RWPE1 (cell line): ENCODE data around the gene CCDC70.

Experiments used
- CTCF ChIA-PET: fragments of 350-600 bp; sonication (Branson Sonifier 250); formaldehyde crosslinking; extraction: SDS; loops from one replicate; lab custom pipeline; 2021; lab: Yijun Ruan, JAX
- POLR2A ChIA-PET: fragments of 400-600 bp; formaldehyde crosslinking; extraction: SDS; loops from one replicate; lab custom pipeline; 2020; ENCODE audit warnings: antibody characterized with exemption; ENCODE audit not compliant: low non-redundant PET; lab: Yijun Ruan, JAX
- DNase-seq: peaks from one replicate; pipeline ENCODE4 v3.0.0; 2012; ENCODE audit warnings: low spot score
- H3K27ac ChIP-seq: fragments of 450-650 bp; 2 replicates; pipeline ENCODE4 v1.5.1; 2017
- CTCF ChIP-seq: fragments of 450-650 bp; conservative IDR thresholded peaks from 2 replicates; pipeline ENCODE4 v1.5.1; 2017; ENCODE audit warnings: low read depth, mild to moderate bottlenecking

CCDC70 gene

DNA sequence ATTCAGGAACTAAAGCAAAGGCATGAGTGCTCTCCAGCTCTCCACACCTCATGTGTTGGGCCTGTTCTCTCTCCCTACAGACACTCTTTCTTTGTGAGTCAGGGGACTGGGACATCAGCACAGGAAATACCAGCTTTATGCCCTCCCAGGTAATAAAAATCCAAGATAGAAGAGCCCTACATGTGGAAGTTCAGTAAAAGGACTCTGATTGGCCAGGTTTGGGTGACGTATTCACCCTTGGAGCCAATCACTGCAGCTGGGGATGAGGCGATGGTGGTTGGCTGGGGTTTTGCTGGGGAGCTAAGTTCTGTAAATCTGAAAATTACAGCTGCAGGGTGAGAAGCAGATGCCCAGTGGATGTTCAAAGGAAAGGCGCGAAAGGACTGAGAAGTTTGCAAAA, 32.5 kb downstream of the CCDC70 start:
- POLR2A ChIA-PET = no interaction called here
- TF ChIP-seq CTCF = no peak
- CTCF ChIA-PET = interaction anchor here (1.0 to 5.1 kb wide), 2 partner anchors 21 to 234 kb away, joined by 3 to 38 read pairs; partner anchors contain the start of gene NEK5
- H3K27ac ChIP-seq = no peak overlapping the region
- no peak for DNase-seq

DNA sequence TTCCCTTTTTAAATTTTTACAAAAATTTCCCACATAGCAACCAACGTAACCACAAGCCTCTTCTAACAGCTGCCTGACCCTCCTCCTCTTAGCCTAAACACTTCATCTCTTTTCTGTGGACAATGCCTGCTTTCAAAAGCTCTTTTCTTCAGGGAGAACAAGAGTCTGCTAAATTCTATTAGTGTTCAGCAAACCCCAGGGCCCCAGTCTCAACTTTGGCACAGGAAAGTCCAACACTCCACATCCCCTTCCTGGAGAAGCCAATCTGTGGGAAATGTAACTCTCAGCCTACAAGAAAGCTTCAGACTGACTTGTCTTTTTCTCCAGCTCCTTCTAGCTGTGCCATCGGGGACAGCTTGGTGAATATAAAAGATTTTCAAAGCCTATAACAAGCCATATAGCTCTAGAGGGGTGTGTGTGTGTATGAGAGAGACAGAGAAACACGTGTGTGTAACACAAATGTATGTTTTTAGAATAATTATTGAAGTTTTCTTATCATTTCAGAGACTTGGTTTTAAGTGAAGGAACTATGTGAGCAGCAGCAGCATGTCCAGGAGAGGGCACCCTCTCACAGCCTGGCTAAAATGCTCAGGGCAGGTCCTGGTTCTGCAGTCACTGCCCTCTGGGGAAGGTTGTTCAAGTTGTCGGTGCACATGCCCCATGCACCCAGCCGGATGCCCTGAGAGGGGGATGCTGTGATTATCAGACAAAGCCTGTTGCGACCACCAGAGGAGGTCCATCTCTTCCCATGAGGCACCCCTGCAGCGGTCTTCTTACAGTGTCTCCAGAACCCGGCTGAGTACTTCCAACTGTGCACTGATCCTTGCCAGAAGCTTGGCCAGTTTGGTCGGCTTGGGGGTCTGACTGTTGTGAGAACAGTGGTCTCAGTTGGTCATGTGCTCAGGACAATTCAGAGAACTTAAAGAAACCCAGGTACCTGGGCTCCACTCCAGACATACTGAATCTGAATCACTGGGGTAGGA, 34.4 kb downstream of the CCDC70 start:
- POLR2A ChIA-PET = no interaction called here
- DNase-seq = peak; percentile 52
- CTCF ChIA-PET = interaction anchor here (0.5 to 5.1 kb wide), 8 partner anchors 23 to 521 kb away, joined by 3 to 38 read pairs (median 4); partner anchors contain the start of gene NEK5
- no peak overlapping the region for H3K27ac ChIP-seq
- TF ChIP-seq CTCF = peak; percentile 67

- H3K27ac ChIP-seq = no peak overlapping the region
- no peak for DNase-seq
- ChIA-PET POLR2A (no interaction called here), CTCF (no interaction called here)
- TF ChIP-seq CTCF = no peak
These were observed 38.7 kb downstream of the CCDC70 start for GRCh38 chr13:51900471-51900870.

- no peak for TF ChIP-seq CTCF
- ChIA-PET POLR2A (no interaction called here), CTCF (interaction anchor here (1.7 kb wide), 1 partner anchor 225 kb away, joined by 8 read pairs; no protein-coding TSS in a partner anchor)
- H3K27ac ChIP-seq = no peak overlapping the region
- DNase-seq = no peak
These were observed 41.0 kb downstream of the CCDC70 start for GRCh38 chr13:51902776-51903175.

GRCh38 chr13:51905787-51906186, 44.0 kb downstream of the CCDC70 start:
- ChIA-PET CTCF (no interaction called here), POLR2A (no interaction called here)
- TF ChIP-seq CTCF = no peak
- H3K27ac ChIP-seq = no peak overlapping the region
- DNase-seq = peak; percentile 21

DNA sequence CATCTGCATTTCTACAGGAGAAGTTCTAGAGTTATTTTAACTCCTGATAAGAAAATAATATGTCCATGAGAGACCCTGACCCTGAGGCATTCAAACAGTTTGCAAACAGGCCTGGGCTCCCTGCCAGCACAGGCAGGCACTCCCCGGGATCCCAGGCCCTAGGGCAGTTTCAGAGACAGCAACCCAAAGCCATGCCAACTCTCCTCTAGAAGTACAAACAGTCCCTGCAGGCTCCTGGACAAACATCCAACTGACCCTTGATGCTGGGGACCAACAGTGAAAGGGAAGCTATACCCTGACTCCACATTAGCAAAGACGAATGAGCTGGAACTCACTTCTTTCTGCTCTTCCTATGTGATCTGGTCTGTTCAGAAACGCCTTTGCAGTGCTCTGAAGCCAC, 44.8 kb downstream of the CCDC70 start:
- H3K27ac ChIP-seq = no peak overlapping the region
- CTCF ChIA-PET = no interaction called here
- POLR2A ChIA-PET = no interaction called here
- no peak for TF ChIP-seq CTCF
- DNase-seq = no peak
